ENCODE data around the gene TPRN. TPM values are rescaled to one million over a fixed set of nuclear protein-coding genes. Genes with fewer than 3 reads are reported as not detected.

Gene TPRN
- total and polyA plus RNA-seq, 9 of the 15 experiments (the other 6 are each of a cell fraction or from before 2014, with no cell fraction given), result 0.31 to 31.9 (median 4.4) TPM

DNA sequence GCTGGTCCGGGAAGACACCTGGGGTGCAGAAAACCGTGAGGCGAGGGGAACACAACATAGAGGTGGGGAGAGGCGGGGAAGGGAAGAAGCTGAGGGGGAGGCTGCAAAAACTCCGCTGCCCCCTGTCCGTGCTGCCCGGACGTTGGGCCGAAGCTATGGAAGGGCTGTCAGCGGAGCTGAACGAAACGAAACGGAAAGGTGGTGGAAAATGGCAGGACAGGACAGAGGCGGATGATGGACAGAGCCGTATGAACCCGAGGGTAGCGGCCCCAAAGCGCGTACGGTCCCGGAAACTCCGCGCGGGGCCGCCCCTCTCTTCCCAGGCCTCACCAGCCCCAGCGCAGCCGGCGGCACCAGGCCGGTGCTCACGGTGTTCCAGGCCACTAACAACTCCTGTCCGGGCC is 12.5 kb downstream of the TPRN start (continued):
- peak; percentile 86 for TF ChIP-seq PHF8 (IDR thresholded peaks at IDR 0.05; ENCODE audit: borderline replicate concordance, low read length)
- no peak for TF ChIP-seq ZNF232 (CRISPR knock-in tag; IDR thresholded peaks at IDR 0.05)
- TF ChIP-seq, protein P1, sequence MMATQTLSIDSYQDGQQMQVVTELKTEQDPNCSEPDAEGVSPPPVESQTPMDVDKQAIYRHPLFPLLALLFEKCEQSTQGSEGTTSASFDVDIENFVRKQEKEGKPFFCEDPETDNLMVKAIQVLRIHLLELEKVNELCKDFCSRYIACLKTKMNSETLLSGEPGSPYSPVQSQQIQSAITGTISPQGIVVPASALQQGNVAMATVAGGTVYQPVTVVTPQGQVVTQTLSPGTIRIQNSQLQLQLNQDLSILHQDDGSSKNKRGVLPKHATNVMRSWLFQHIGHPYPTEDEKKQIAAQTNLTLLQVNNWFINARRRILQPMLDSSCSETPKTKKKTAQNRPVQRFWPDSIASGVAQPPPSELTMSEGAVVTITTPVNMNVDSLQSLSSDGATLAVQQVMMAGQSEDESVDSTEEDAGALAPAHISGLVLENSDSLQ (IDR thresholded peaks at IDR 0.05), result peak; percentile 37; the same call in 1 of the 2 replicates
- TF ChIP-seq, protein P2, sequence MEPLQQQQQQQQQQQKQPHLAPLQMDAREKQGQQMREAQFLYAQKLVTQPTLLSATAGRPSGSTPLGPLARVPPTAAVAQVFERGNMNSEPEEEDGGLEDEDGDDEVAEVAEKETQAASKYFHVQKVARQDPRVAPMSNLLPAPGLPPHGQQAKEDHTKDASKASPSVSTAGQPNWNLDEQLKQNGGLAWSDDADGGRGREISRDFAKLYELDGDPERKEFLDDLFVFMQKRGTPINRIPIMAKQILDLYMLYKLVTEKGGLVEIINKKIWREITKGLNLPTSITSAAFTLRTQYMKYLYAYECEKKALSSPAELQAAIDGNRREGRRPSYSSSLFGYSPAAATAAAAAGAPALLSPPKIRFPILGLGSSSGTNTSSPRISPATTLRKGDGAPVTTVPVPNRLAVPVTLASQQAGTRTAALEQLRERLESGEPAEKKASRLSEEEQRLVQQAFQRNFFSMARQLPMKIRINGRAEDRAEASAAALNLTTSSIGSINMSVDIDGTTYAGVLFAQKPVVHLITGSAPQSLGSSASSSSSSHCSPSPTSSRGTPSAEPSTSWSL (CRISPR knock-in tag; IDR thresholded peaks at IDR 0.05; ENCODE audit: borderline replicate concordance), result 0 out of 2 replicates have a peak, but pooled peaks have one; percentile 62
- TF ChIP-seq SMARCE1 (IDR thresholded peaks at IDR 0.05), result no peak
- TF ChIP-seq, protein P3, sequence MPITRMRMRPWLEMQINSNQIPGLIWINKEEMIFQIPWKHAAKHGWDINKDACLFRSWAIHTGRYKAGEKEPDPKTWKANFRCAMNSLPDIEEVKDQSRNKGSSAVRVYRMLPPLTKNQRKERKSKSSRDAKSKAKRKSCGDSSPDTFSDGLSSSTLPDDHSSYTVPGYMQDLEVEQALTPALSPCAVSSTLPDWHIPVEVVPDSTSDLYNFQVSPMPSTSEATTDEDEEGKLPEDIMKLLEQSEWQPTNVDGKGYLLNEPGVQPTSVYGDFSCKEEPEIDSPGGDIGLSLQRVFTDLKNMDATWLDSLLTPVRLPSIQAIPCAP (CRISPR knock-in tag; IDR thresholded peaks at IDR 0.05; ENCODE audit: borderline replicate concordance), result no peak
- TF ChIP-seq NCOA6 (IDR thresholded peaks at IDR 0.05), result no peak
- no peak; a peak in 1 of 4 replicates for TF ChIP-seq NONO (IDR thresholded peaks at IDR 0.05; ENCODE audit: low read depth in 2 of 2, low read length in 1 of 2)
- TF ChIP-seq ZNF507 (tag; conservative IDR thresholded peaks at IDR 0.05), result no peak
- TF ChIP-seq, protein P4, sequence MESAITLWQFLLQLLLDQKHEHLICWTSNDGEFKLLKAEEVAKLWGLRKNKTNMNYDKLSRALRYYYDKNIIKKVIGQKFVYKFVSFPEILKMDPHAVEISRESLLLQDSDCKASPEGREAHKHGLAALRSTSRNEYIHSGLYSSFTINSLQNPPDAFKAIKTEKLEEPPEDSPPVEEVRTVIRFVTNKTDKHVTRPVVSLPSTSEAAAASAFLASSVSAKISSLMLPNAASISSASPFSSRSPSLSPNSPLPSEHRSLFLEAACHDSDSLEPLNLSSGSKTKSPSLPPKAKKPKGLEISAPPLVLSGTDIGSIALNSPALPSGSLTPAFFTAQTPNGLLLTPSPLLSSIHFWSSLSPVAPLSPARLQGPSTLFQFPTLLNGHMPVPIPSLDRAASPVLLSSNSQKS (CRISPR knock-in tag; IDR thresholded peaks at IDR 0.05), result no peak
- TF ChIP-seq TOE1 (IDR thresholded peaks at IDR 0.05; ENCODE audit: borderline replicate concordance), result peak; percentile 55; the same call in 1 of the 2 replicates
- TF ChIP-seq TOE1 (CRISPR knock-in tag; IDR thresholded peaks at IDR 0.05; ENCODE audit: borderline replicate concordance, low read depth), result no peak
